AG08395 (cell line): ENCODE measurements around the gene GIMAP5.
A peak's percentile ranks its signal among the peaks of the same experiment; 100 is the strongest.

Source experiments
- DNase-seq: peaks from one replicate; pipeline ENCODE4 v3.0.0; 2012; ENCODE audit warnings: mixed read lengths, low spot score

The GIMAP5 gene

GRCh38 chr7:150735596-150736358 lies 1.4 kb upstream of the GIMAP5 start:
- no peak for DNase-seq

GRCh38 chr7:150736864-150737263 lies 354 bp upstream of the GIMAP5 start:
- DNase-seq: no peak

GRCh38 chr7:150738092-150738491 lies 874 bp downstream of the GIMAP5 start:
- no peak for DNase-seq

DNA sequence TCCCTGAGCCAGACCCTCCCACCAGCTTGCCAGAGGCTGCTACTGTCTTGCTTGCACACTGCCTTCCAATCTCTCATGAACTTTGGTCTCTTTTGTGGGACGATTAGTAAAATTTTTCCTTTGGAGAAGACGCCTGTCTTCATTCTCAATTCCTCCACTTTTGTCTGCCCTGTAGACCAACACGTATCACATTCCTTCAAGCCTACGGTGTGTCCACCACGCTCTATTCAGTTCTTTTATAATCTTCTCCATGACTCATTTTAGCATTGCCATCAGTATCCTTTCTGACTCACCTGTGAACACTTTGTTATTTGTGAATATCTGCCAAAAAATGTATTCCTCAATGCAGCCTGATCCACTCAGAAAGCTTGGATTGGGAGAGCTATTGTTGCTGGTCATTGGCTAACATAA lies 1.4 kb downstream of the GIMAP5 start:
- DNase-seq: no peak

GRCh38 chr7:150739033-150739432 lies 1.8 kb downstream of the GIMAP5 start:
- DNase-seq: no peak

DNA sequence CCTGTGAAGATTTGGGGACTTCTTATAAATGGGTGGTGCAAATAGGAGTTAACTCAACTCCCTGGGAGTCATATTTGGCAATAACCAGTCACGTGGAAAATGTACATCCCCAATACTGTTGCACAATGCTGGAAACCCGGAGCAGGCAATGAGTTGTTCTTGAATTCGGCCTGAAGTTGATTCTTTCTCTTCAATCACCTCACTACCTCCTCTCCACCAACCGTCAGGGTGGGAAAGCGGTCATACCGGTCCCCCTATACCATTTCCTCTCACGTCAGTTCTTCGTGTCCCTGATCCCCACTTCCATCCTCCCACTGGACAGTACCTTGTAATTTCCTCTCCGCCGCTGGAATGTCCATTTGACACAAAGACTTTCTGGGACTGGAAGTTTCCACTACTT lies 2.8 kb downstream of the GIMAP5 start:
- DNase-seq: no peak

- DNase-seq: no peak
Measured at GRCh38 chr7:150742286-150742968, 5.2 kb downstream of the GIMAP5 start.

- no peak for DNase-seq
Measured at GRCh38 chr7:150744041-150744656, 6.9 kb downstream of the GIMAP5 start.

GRCh38 chr7:150745086-150745485 lies 7.9 kb downstream of the GIMAP5 start:
- DNase-seq: no peak

GRCh38 chr7:150745876-150746275 lies 8.7 kb downstream of the GIMAP5 start:
- DNase-seq: no peak

DNA sequence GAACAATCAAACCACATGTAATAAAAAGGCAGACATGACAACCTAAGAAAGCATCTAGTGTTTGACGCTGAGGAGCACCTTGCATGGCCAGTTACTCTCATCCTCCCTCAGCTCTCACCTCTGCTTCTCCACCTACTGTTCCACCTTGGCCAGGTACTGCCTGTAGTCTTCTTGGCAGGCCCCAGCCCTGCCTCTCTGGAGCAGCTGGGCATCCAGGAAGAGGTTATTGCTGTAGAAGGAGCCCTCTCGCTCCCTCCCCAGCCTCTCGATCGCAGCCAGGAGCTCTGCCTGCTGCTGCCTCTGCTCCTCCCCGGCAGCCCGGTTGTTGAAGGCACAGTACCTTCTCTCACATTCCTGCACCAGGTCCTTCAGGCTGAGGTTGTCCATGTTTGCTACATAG lies 9.7 kb downstream of the GIMAP5 start:
- no peak for DNase-seq

GRCh38 chr7:150748376-150748775 lies 11.2 kb downstream of the GIMAP5 start:
- no peak for DNase-seq

- no peak for DNase-seq
Measured at GRCh38 chr7:150751702-150752101, 14.5 kb downstream of the GIMAP5 start.

- DNase-seq: no peak
Measured at GRCh38 chr7:150753239-150753638, 16.0 kb downstream of the GIMAP5 start.

- DNase-seq: peak; percentile 15
Measured at GRCh38 chr7:150753826-150754603, 16.8 kb downstream of the GIMAP5 start.

GRCh38 chr7:150754951-150755350 lies 17.7 kb downstream of the GIMAP5 start:
- DNase-seq: no peak

- DNase-seq: no peak
Measured at GRCh38 chr7:150755473-150756099, 18.4 kb downstream of the GIMAP5 start.

- DNase-seq: no peak
Measured at GRCh38 chr7:150756166-150756565, 18.9 kb downstream of the GIMAP5 start.

DNA sequence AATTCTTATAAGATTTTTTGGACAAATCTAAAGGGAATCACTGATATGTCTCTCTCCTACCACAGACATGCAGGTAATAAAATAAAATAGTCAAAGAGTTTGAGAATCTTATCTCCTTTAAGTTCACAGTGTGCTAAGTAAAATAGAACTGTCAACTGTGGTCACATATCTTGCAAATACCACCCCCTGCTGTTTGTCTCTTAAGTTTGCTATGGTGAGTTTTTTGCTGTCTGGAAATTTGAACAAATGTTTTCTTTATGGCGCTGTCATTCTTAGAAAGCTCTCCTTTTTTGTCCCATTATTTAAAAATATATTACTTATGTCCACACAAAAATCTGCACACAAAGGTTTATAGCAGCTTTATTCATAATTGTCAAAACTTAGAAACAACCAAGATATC lies 19.6 kb downstream of the GIMAP5 start:
- no peak for DNase-seq

DNA sequence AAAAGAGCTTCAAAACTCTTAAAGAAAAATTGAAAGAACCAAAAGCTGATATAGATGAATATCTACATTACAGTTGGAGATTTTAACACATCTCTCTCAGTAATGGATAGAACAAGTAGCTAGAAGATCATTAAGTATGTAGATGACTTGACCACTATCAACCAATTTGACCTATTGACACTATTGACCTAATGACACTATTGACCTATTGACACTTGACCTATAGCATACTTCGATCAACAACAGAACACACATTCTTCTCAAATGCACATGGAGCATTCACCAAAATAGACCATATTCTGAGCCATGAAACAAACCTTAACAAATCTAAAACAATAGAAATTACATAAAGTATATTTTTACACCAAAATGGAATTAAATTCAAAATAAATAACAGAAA lies 22.3 kb downstream of the GIMAP5 start:
- DNase-seq: no peak

- DNase-seq: no peak
Measured at GRCh38 chr7:150766334-150766709, 29.1 kb downstream of the GIMAP5 start.

GRCh38 chr7:150769768-150770167 lies 32.5 kb downstream of the GIMAP5 start:
- DNase-seq: no peak
